Loucy (cell line): ENCODE data around the gene PARD3B.

Experiments
- CTCF ChIP-seq: fragments of 200-600 bp; sonication (generic); conservative IDR thresholded peaks from 2 replicates; pipeline ENCODE4 v1.5.1; 2014; ENCODE audit warnings: mild to moderate bottlenecking, antibody characterized with exemption, low read length
- EZH2phosphoT487 ChIP-seq: fragments of 200-600 bp; IDR thresholded peaks from 2 replicates; pipeline ENCODE4 v1.6.1; 2018; ENCODE audit warnings: antibody characterized with exemption, mild to moderate bottlenecking, moderate library complexity, borderline replicate concordance

DNA sequence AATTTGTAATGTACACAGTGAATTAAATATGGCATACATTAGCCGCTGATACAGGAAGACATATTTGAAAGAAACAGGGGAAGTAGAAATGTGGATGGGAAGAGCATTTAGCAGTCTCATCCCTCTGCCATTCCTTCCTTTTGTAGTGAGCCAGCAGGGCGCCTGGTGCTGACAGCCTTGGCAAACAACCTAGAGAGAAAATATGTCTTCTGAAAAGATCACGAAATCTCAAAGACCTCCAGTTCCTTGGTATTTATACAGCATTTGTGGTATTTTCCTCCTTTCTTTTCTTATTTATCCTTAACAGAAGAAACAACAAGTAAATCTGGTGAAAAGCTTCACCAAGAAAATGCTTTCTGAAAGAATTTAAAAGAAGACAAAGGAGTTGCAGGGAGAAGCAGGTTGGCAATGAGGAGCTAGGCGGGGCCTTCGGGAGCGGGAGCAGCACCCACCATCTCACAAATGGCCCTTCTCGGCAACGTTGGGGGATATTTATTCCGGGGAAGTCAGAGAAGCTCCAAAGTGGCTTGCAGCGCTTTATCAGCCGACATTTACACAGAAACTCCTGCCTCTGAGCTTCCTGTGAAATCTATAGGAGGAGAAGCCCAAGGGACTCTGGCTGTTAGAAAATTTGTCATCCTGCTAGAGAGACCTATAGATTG, 731.0 kb downstream of the PARD3B start:
- TF ChIP-seq CTCF (no peak), EZH2phosphoT487 (no peak)
